GM13977 (cell line): Measurements from ENCODE around the gene SPARCL1.
"Not testable (repeated sequence)": the region's sequence is repeated elsewhere in the genome, so short reads cannot be mapped to it uniquely, and the experiment has no call there.

ENCODE experiments used
- DNase-seq: peaks from one replicate; pipeline ENCODE4 v3.0.0; 2012; ENCODE audit warnings: low spot score
- in situ Hi-C: fragments of 300-500 bp; cut with MboI; formaldehyde crosslinking; loops from one replicate; pipeline ENCODE4 v1.12.0; 2022; ENCODE audit warnings: low sequenced_read_pairs, low pct_unique_long_range_greater_than_20kb, mixed read lengths, inconsistent platforms; ENCODE audit not compliant: unreplicated experiment
- TF ChIP-seq, protein P1 (sequence below): IDR thresholded peaks from 2 replicates; pipeline ENCODE4 v1.5.1; 2012; ENCODE audit warnings: mild to moderate bottlenecking, control low read depth; ENCODE audit not compliant: insufficient read depth; ENCODE audit errors: extremely low read depth, missing control alignments

SPARCL1 gene

DNA sequence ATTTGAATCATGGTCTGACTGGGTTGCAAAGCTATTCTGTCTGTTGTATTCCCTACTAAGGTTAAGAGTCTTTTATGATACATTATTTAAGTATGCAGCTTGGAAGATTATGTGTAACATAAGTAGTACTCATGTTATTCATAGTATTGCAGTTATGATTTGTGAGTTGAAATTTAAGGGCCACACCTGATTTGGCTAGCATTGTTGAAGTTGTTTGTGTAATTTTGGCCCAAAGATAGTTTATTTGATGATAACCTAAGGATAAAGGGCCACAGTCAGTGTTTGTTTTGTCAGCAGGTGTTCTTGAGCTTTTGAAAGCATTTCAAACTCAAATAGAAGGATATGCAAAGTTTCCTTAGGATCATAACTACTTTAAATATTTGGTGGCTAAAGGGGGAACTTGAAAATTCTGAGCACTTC, 67.9 kb downstream of the SPARCL1 start:
- TF ChIP-seq, protein P1, sequence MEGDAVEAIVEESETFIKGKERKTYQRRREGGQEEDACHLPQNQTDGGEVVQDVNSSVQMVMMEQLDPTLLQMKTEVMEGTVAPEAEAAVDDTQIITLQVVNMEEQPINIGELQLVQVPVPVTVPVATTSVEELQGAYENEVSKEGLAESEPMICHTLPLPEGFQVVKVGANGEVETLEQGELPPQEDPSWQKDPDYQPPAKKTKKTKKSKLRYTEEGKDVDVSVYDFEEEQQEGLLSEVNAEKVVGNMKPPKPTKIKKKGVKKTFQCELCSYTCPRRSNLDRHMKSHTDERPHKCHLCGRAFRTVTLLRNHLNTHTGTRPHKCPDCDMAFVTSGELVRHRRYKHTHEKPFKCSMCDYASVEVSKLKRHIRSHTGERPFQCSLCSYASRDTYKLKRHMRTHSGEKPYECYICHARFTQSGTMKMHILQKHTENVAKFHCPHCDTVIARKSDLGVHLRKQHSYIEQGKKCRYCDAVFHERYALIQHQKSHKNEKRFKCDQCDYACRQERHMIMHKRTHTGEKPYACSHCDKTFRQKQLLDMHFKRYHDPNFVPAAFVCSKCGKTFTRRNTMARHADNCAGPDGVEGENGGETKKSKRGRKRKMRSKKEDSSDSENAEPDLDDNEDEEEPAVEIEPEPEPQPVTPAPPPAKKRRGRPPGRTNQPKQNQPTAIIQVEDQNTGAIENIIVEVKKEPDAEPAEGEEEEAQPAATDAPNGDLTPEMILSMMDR, result no peak
- in situ Hi-C loops, result loop anchor here (10.0 kb wide), 1 partner anchor 86 kb away; no protein-coding TSS in a partner anchor
- no peak for DNase-seq

DNA sequence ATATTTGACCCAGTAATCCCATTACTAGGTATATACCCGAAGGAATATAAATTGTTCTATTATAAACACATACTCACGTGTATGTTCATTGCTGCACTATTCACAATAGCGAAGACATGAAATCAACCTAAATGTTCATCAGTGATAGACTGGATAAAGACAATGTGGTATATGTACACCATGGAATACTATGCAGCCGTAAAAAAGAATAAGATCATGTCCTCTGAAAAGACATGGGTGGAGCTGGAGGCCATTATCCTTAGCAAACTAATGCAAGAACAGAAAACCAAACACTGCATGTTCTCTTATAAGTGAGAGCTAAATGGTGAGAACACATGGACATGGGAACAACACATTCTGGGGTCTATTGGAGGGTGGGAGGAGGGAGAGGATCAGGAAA, 70.3 kb downstream of the SPARCL1 start:
- no peak for DNase-seq
- in situ Hi-C loops, result no loop called here
- TF ChIP-seq, protein P1, result no peak

DNA sequence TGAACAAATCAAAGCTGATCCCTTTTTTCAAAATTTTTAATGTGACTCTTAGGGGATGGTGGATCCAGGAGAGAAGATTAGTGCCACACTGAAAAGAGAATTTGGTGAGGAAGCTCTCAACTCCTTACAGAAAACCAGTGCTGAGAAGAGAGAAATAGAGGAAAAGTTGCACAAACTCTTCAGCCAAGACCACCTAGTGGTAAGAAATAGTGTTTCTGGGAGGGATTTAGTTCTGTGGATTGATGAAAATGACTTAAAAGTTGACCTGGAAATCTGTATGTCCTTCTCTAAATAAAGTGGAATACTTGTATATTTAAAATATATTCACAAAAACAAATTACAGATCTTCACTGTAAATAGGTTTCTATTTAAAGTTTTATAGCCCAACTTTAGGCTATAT, 77.6 kb downstream of the SPARCL1 start:
- in situ Hi-C loops, result no loop called here
- TF ChIP-seq, protein P1, result no peak
- DNase-seq, result no peak

DNA sequence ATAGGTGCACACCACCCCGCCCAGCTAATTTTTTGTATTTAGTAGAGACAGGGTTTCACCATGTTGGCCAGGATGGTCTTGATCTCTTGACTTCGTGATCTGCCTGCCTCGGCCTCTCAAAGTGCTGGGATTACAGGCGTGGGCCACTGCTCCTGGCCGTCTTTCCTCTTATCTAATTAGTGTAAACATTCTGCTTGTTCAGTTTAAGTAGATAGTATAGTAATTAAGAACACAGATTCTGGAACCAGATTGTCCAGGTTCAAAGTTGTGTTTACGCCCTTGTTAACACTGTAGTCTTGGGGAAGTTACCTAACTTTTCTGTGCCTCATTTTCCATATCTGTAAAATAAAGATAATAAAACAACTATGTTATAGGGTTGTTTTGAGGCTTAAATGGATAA, 82.8 kb downstream of the SPARCL1 start:
- DNase-seq, in situ Hi-C loops: not testable (repeated sequence)

DNA sequence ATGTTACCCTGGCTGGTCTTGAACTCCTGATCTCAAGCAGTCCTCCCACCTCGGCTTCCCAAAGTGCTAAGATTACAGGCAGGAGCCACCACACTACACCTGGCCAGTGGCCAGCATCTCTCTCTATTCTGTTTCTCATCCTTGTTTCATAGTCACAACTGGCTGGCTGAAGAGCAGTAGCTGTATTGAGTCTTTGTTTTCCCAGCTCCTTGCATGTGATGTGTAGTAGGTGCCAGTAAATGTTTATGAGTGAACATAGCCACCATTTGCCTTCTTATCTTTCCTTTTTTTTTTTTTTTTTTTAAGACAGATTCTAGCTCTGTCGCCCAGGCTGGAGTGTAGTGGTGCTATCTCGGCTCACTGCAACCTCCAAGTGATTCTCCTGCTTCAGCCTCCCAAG, 83.2 kb downstream of the SPARCL1 start:
- no peak for DNase-seq
- TF ChIP-seq, protein P1, result no peak
- in situ Hi-C loops, result no loop called here

DNA sequence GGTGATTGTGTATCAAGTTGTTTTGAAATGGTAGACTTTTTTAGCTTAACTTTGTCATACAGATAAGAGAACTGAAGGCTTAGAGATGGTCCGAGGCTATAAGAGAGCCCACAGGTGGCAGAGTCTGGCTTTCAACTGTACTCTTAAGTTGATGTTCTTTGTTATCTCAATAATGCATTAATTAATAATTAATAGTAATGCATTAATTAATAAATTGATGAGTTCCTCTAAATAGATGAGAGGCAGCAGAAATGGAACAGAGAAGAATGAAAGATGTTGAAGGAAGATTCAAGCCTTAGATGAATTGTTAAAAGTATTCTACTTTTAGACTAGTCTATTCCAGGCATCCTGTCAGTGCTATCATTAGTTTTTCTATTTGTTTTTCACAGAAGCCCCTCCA, 84.4 kb downstream of the SPARCL1 start:
- no peak for DNase-seq
- TF ChIP-seq, protein P1, result no peak
- in situ Hi-C loops, result no loop called here

DNA sequence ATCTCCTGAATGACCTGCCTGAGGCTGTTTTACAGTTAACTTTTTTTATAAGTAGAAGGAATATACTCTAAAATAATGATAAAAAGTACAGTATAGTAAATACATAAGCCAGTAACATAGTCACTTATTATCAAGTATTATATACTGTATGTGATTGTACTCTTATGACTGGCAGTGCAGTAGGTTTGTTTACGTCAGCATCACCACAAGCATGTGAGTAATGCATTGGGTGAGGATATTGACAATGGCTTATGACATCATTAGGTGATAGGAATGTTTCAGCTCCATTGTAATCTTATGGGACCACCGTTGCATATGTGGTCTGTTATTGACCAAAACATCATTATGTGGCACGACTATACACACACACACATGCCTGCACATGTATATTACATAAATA, 86.3 kb downstream of the SPARCL1 start:
- in situ Hi-C loops, result no loop called here
- no peak for DNase-seq
- TF ChIP-seq, protein P1, result no peak
